ENCODE data around the gene LRMDA.

The LRMDA gene

GRCh38 chr10:76432016-76433012 lies 1000.9 kb downstream of the LRMDA start:
- Mint-ChIP-seq H3K36me3 (ENCODE audit: low read depth) (no peaks in the 10 kb centered on the region), H3K4me1 (ENCODE audit: low read depth) (peaks cover 16% of the 10 kb centered on the region), H3K4me3 (no peak overlapping the region), H3K9me3 (no peaks in the 10 kb centered on the region), H3K27ac (no peak overlapping the region), H3K27me3 (no peaks in the 10 kb centered on the region)
- intact Hi-C loops (cut with micrococcal nuclease) = no loop called here

GRCh38 chr10:76433161-76434005 lies 1002.0 kb downstream of the LRMDA start:
- H3K27me3 Mint-ChIP-seq = no peaks in the 10 kb centered on the region

GRCh38 chr10:76435157-76435556 lies 1003.7 kb downstream of the LRMDA start:
- Mint-ChIP-seq H3K36me3 (ENCODE audit: low read depth) (no peaks in the 10 kb centered on the region), H3K4me3 (no peak overlapping the region), H3K4me1 (ENCODE audit: low read depth) (no peaks in the 10 kb centered on the region), H3K27ac (no peak overlapping the region), H3K27me3 (no peaks in the 10 kb centered on the region), H3K9me3 (no peaks in the 10 kb centered on the region)
- intact Hi-C loops (cut with micrococcal nuclease) = no loop called here

More at GRCh38 chr10:76433161-76434005, 1002.0 kb downstream of the LRMDA start:
- no peak overlapping the region for H3K27ac Mint-ChIP-seq
- no peaks in the 10 kb centered on the region for H3K36me3 Mint-ChIP-seq (ENCODE audit: low read depth)
- no peak overlapping the region for H3K4me3 Mint-ChIP-seq
- peaks cover 14% of the 10 kb centered on the region for H3K4me1 Mint-ChIP-seq (ENCODE audit: low read depth)
- intact Hi-C loops (cut with micrococcal nuclease) = no loop called here
- H3K9me3 Mint-ChIP-seq = no peaks in the 10 kb centered on the region

GRCh38 chr10:76436401-76436811 lies 1005.0 kb downstream of the LRMDA start:
- H3K27ac Mint-ChIP-seq = no peak overlapping the region
- H3K36me3 Mint-ChIP-seq (ENCODE audit: low read depth) = no peaks in the 10 kb centered on the region
- H3K4me3 Mint-ChIP-seq = no peak overlapping the region
- H3K27me3 Mint-ChIP-seq = no peaks in the 10 kb centered on the region
- H3K4me1 Mint-ChIP-seq (ENCODE audit: low read depth) = no peaks in the 10 kb centered on the region
- intact Hi-C loops (cut with micrococcal nuclease) = no loop called here
- no peaks in the 10 kb centered on the region for H3K9me3 Mint-ChIP-seq

GRCh38 chr10:76436981-76437380 lies 1005.6 kb downstream of the LRMDA start:
- Mint-ChIP-seq H3K36me3 (ENCODE audit: low read depth) (no peaks in the 10 kb centered on the region), H3K4me3 (no peak overlapping the region), H3K9me3 (no peaks in the 10 kb centered on the region), H3K27me3 (no peaks in the 10 kb centered on the region), H3K27ac (no peak overlapping the region), H3K4me1 (ENCODE audit: low read depth) (no peaks in the 10 kb centered on the region)
- intact Hi-C loops (cut with micrococcal nuclease) = no loop called here

- H3K27ac Mint-ChIP-seq = no peak overlapping the region
- no peaks in the 10 kb centered on the region for H3K27me3 Mint-ChIP-seq
- H3K4me1 Mint-ChIP-seq (ENCODE audit: low read depth) = no peaks in the 10 kb centered on the region
- intact Hi-C loops (cut with micrococcal nuclease) = no loop called here
- no peaks in the 10 kb centered on the region for H3K36me3 Mint-ChIP-seq (ENCODE audit: low read depth)
- no peak overlapping the region for H3K4me3 Mint-ChIP-seq
- H3K9me3 Mint-ChIP-seq = no peaks in the 10 kb centered on the region
Observed at GRCh38 chr10:76440426-76440825, 1009.0 kb downstream of the LRMDA start.

- Mint-ChIP-seq H3K4me1 (ENCODE audit: low read depth) (no peaks in the 10 kb centered on the region), H3K4me3 (no peak overlapping the region), H3K27ac (no peak overlapping the region), H3K36me3 (ENCODE audit: low read depth) (no peaks in the 10 kb centered on the region), H3K9me3 (no peaks in the 10 kb centered on the region), H3K27me3 (no peaks in the 10 kb centered on the region)
- intact Hi-C loops (cut with micrococcal nuclease) = no loop called here
Observed at GRCh38 chr10:76442113-76442512, 1010.7 kb downstream of the LRMDA start.

- intact Hi-C loops (cut with micrococcal nuclease) = no loop called here
- Mint-ChIP-seq H3K9me3 (no peaks in the 10 kb centered on the region), H3K4me3 (no peak overlapping the region), H3K27me3 (no peaks in the 10 kb centered on the region), H3K4me1 (ENCODE audit: low read depth) (no peaks in the 10 kb centered on the region), H3K36me3 (ENCODE audit: low read depth) (no peaks in the 10 kb centered on the region), H3K27ac (no peak overlapping the region)
Observed at GRCh38 chr10:76444034-76444800, 1012.8 kb downstream of the LRMDA start.

- no peaks in the 10 kb centered on the region for H3K36me3 Mint-ChIP-seq (ENCODE audit: low read depth)
- H3K4me1 Mint-ChIP-seq (ENCODE audit: low read depth) = peaks cover 11% of the 10 kb centered on the region
- no peaks in the 10 kb centered on the region for H3K27me3 Mint-ChIP-seq
- H3K27ac Mint-ChIP-seq = no peak overlapping the region
- intact Hi-C loops (cut with micrococcal nuclease) = no loop called here
- peaks cover 8% of the 10 kb centered on the region for H3K9me3 Mint-ChIP-seq
- no peak overlapping the region for H3K4me3 Mint-ChIP-seq
Observed at GRCh38 chr10:76447578-76447977, 1016.2 kb downstream of the LRMDA start.

- intact Hi-C loops (cut with micrococcal nuclease) = no loop called here
- Mint-ChIP-seq H3K4me3 (no peak overlapping the region), H3K27ac (no peak overlapping the region), H3K27me3 (no peaks in the 10 kb centered on the region), H3K36me3 (ENCODE audit: low read depth) (no peaks in the 10 kb centered on the region), H3K9me3 (peaks cover 19% of the 10 kb centered on the region), H3K4me1 (ENCODE audit: low read depth) (peaks cover 24% of the 10 kb centered on the region)
Observed at GRCh38 chr10:76451911-76452310, 1020.5 kb downstream of the LRMDA start.

- Mint-ChIP-seq H3K4me3 (no peak overlapping the region), H3K9me3 (peaks cover 25% of the 10 kb centered on the region), H3K4me1 (ENCODE audit: low read depth) (peaks cover 24% of the 10 kb centered on the region), H3K36me3 (ENCODE audit: low read depth) (no peaks in the 10 kb centered on the region), H3K27me3 (no peaks in the 10 kb centered on the region), H3K27ac (no peak overlapping the region)
- intact Hi-C loops (cut with micrococcal nuclease) = no loop called here
Observed at GRCh38 chr10:76453332-76453731, 1021.9 kb downstream of the LRMDA start.

- Mint-ChIP-seq H3K27me3 (no peaks in the 10 kb centered on the region), H3K9me3 (peaks cover 25% of the 10 kb centered on the region), H3K4me1 (ENCODE audit: low read depth) (peaks cover 24% of the 10 kb centered on the region), H3K36me3 (ENCODE audit: low read depth) (no peaks in the 10 kb centered on the region), H3K27ac (peak overlapping the region; percentile 75), H3K4me3 (no peak overlapping the region)
- intact Hi-C loops (cut with micrococcal nuclease) = no loop called here
Observed at GRCh38 chr10:76453997-76454396, 1022.6 kb downstream of the LRMDA start.

GRCh38 chr10:76454506-76455140 lies 1023.2 kb downstream of the LRMDA start:
- Mint-ChIP-seq H3K4me1 (ENCODE audit: low read depth) (peaks cover 24% of the 10 kb centered on the region), H3K36me3 (ENCODE audit: low read depth) (no peaks in the 10 kb centered on the region), H3K27ac (peak overlapping the region; percentile 75), H3K4me3 (no peak overlapping the region), H3K27me3 (no peaks in the 10 kb centered on the region), H3K9me3 (peaks cover 25% of the 10 kb centered on the region)
- intact Hi-C loops (cut with micrococcal nuclease) = no loop called here

All from dendritic cell treated with granulocyte-macrophage colony-stimulating factor and Interleukin-4, amounts not matched to agents 40 ng/mL and 50 ng/mL, for 4 days (primary cell).